Activated CD4-positive, alpha-beta T cell treated with anti-CD3 and anti-CD28 coated beads, Interleukin-2, amount 10 ng/mL, durations not matched to agents 7 days and 5 days (primary cell): ENCODE results near the gene EDEM1. TPM values are rescaled to one million over a fixed set of nuclear protein-coding genes. Genes with fewer than 3 reads are reported as not detected.

Source experiments
- CTCF ChIA-PET: fragments of 350-600 bp; sonication (Branson Sonifier 250); formaldehyde crosslinking; loops from one replicate; lab custom pipeline; 2021; ENCODE audit warnings: antibody characterized with exemption; lab: Charles Lee
- POLR2A ChIA-PET: fragments of 350-600 bp; sonication (Branson Sonifier 250); formaldehyde crosslinking; loops from one replicate; lab custom pipeline; 2021; ENCODE audit warnings: antibody characterized with exemption; lab: Charles Lee
- DNase-seq: peaks from one replicate; pipeline ENCODE4 v3.0.0-alpha.2; 2020
- H3K27ac Mint-ChIP-seq: one replicate; pipeline ENCODE4 v1.8.0; 2021; ENCODE audit warnings: mild to moderate bottlenecking, moderate library complexity, mixed read lengths
- H3K27me3 Mint-ChIP-seq: one replicate; pipeline ENCODE4 v1.8.0; 2021; ENCODE audit warnings: mixed read lengths
- H3K36me3 Mint-ChIP-seq: one replicate; pipeline ENCODE4 v1.8.0; 2021; ENCODE audit warnings: low read depth, mixed read lengths
- H3K4me1 Mint-ChIP-seq: one replicate; pipeline ENCODE4 v1.8.0; 2021; ENCODE audit warnings: mixed read lengths
- H3K4me3 Mint-ChIP-seq: one replicate; pipeline ENCODE4 v1.8.0; 2021; ENCODE audit warnings: mild to moderate bottlenecking, moderate library complexity, mixed read lengths
- H3K9me3 Mint-ChIP-seq: one replicate; pipeline ENCODE4 v1.8.0; 2021; ENCODE audit warnings: mixed read lengths
- total RNA-seq, 2 experiments: library from RNA; stranded (reverse); gene quantifications; one replicate each; pipeline ENCODE4 v1.2.3, GENCODE V29; 2021

Gene EDEM1
- total RNA-seq, 2 experiments from 2014 or later: 80.1 to 94.1 TPM

GRCh38 chr3:5213574-5213966, 26.1 kb downstream of the EDEM1 start:
- CTCF ChIA-PET: interaction anchor here (0.7 kb wide), 1 partner anchor 13 kb away, joined by 3 read pairs; no protein-coding TSS in a partner anchor
- POLR2A ChIA-PET: no interaction called here
- Mint-ChIP-seq H3K27me3 (no peaks in the 10 kb centered on the region), H3K4me1 (peaks cover 3% of the 10 kb centered on the region), H3K27ac (no peak overlapping the region), H3K4me3 (no peak overlapping the region), H3K36me3 (peaks cover 83% of the 10 kb centered on the region), H3K9me3 (no peaks in the 10 kb centered on the region)
- DNase-seq: no peak

DNA sequence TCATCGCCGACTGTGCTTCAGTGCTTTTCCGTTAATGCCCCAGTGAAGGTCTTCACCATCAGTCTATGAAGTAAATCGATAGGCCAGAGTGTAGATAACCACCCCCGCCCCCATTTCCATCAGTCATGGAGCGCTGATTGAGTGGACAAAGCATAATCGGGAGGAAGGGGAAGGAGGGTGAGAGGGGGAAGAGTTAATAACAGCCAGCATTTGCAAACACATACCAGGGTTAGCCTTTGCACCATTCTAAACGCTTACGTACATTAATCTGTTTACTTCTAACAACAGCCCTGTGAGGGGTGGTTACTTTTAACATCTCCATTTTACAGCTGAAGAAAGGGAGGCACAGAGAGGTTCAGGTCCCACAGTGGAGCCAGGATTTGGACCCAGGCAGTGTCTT, 26.8 kb downstream of the EDEM1 start:
- Mint-ChIP-seq H3K27me3 (no peaks in the 10 kb centered on the region), H3K27ac (peak overlapping the region; percentile 28), H3K4me3 (no peak overlapping the region), H3K4me1 (peaks cover 3% of the 10 kb centered on the region), H3K36me3 (peaks cover 76% of the 10 kb centered on the region), H3K9me3 (no peaks in the 10 kb centered on the region)
- ChIA-PET CTCF (interaction anchor here (1.0 kb wide), 1 partner anchor 18 kb away, joined by 3 read pairs; no protein-coding TSS in a partner anchor), POLR2A (no interaction called here)
- no peak for DNase-seq

GRCh38 chr3:5217824-5218595, 30.5 kb downstream of the EDEM1 start:
- peaks cover 49% of the 10 kb centered on the region for H3K36me3 Mint-ChIP-seq
- DNase-seq: no peak
- ChIA-PET POLR2A (no interaction called here), CTCF (interaction anchor here (1.2 to 1.3 kb wide), 2 partner anchors 9 to 15 kb away, joined by 3 read pairs; no protein-coding TSS in a partner anchor)
- H3K9me3 Mint-ChIP-seq: no peaks in the 10 kb centered on the region
- H3K4me1 Mint-ChIP-seq: no peaks in the 10 kb centered on the region
- no peak overlapping the region for H3K4me3 Mint-ChIP-seq
- no peaks in the 10 kb centered on the region for H3K27me3 Mint-ChIP-seq
- no peak overlapping the region for H3K27ac Mint-ChIP-seq

DNA sequence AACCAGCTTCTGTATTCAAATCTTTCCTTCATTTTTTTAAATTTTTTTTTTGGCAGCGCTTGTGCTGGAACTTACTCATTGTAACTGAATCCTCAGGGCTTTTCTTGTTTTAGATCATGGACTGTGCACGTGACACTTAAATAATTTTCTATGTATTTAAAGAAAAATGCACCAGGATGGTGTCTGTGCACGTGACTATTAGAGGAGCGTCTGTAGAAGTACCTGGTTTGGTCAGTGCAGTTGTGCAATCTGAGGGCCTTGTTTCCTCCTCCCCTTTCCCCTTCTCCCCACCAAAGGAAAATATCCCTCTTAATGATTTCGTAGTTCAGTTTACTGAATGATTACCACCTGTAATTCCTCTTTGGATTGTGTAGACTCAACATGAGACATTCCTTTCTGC, 31.3 kb downstream of the EDEM1 start:
- Mint-ChIP-seq H3K4me1 (no peaks in the 10 kb centered on the region), H3K9me3 (no peaks in the 10 kb centered on the region), H3K27me3 (no peaks in the 10 kb centered on the region), H3K36me3 (peaks cover 40% of the 10 kb centered on the region), H3K27ac (no peak overlapping the region), H3K4me3 (no peak overlapping the region)
- DNase-seq: no peak
- ChIA-PET POLR2A (no interaction called here), CTCF (interaction anchor here (1.2 to 1.3 kb wide), 2 partner anchors 10 to 16 kb away, joined by 3 read pairs; no protein-coding TSS in a partner anchor)

GRCh38 chr3:5219216-5219615, 31.7 kb downstream of the EDEM1 start:
- Mint-ChIP-seq H3K27me3 (no peaks in the 10 kb centered on the region), H3K4me1 (no peaks in the 10 kb centered on the region), H3K27ac (no peak overlapping the region), H3K4me3 (no peak overlapping the region), H3K9me3 (no peaks in the 10 kb centered on the region), H3K36me3 (peaks cover 36% of the 10 kb centered on the region)
- DNase-seq: no peak
- POLR2A ChIA-PET: no interaction called here
- CTCF ChIA-PET: interaction anchor here (1.3 kb wide), 1 partner anchor 10 kb away, joined by 3 read pairs; no protein-coding TSS in a partner anchor

- POLR2A ChIA-PET: no interaction called here
- CTCF ChIA-PET: interaction anchor here (0.7 kb wide), 1 partner anchor 10 kb away, joined by 3 read pairs; no protein-coding TSS in a partner anchor
- Mint-ChIP-seq H3K4me1 (no peaks in the 10 kb centered on the region), H3K36me3 (peaks cover 29% of the 10 kb centered on the region), H3K27ac (no peak overlapping the region), H3K4me3 (no peak overlapping the region), H3K27me3 (no peaks in the 10 kb centered on the region), H3K9me3 (no peaks in the 10 kb centered on the region)
- DNase-seq: no peak
Measured at GRCh38 chr3:5220193-5220592, 32.7 kb downstream of the EDEM1 start.

- no peak overlapping the region for H3K27ac Mint-ChIP-seq
- no peak overlapping the region for H3K4me3 Mint-ChIP-seq
Measured at GRCh38 chr3:5220667-5221431, 33.3 kb downstream of the EDEM1 start.

DNA sequence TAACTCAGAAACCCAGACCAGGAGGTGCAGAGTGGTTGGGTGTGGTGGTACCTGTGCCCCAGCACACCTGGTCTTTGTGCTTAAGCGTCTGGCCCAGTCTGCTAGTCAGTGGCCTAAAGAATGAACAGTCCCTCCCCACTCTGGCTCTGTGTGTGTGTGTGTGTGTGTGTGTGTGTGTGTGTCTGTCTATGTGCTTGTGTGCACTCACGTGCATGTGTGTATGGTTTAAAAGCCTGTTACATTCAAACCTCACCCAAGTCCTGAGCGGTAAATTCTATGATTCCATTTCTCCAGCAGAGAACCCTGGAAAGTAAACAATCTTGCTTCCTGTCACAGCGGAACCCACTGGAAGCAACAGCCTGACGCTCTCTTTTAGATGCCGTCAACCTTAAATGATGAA, 34.2 kb downstream of the EDEM1 start:
- no peak for DNase-seq
- CTCF ChIA-PET: no interaction called here
- Mint-ChIP-seq H3K4me1 (peaks cover 1% of the 10 kb centered on the region), H3K27ac (no peak overlapping the region), H3K9me3 (no peaks in the 10 kb centered on the region), H3K4me3 (no peak overlapping the region), H3K36me3 (peaks cover 18% of the 10 kb centered on the region), H3K27me3 (no peaks in the 10 kb centered on the region)
- POLR2A ChIA-PET: no interaction called here

More at GRCh38 chr3:5220667-5221431, 33.3 kb downstream of the EDEM1 start:
- H3K9me3 Mint-ChIP-seq: no peaks in the 10 kb centered on the region
- no peaks in the 10 kb centered on the region for H3K4me1 Mint-ChIP-seq
- ChIA-PET CTCF (interaction anchor here (0.7 kb wide), 1 partner anchor 9 kb away, joined by 3 read pairs; no protein-coding TSS in a partner anchor), POLR2A (no interaction called here)
- peaks cover 23% of the 10 kb centered on the region for H3K36me3 Mint-ChIP-seq
- no peak for DNase-seq
- H3K27me3 Mint-ChIP-seq: no peaks in the 10 kb centered on the region

DNA sequence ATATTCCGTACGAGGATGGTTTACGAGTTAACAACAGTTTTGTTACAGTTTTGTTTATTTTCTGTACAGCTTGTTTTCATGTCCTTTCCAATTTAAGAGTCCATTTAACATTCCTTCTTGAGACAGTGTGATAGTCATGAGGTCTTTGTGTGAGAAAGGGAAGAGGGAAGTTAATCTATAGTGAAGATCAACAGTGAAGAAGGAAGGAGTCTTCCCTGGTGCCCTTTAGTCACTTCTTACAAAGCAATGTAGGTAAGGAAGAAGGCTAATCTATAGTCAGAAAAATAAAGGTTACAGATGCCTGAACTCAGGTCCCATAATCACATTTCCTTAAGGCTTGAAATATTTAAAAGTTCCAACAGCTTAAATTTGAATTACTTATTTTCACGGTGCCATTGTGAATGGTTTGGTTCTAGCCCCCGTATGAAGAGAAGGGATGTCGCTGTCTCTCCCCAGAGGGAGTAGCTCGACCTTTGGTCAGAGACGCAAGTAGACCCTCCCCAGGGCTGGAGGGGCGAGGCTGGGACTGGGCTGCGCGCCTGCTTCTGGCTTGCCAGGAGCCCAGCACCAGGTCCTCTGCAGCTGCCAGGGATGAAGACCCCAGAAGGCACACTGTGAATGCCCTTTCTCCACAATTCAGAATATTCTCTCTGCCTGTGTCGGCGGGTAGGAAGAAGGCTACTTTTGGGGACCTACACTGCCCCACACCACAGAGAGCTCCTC, 34.9 kb downstream of the EDEM1 start:
- H3K9me3 Mint-ChIP-seq: no peaks in the 10 kb centered on the region
- no peaks in the 10 kb centered on the region for H3K27me3 Mint-ChIP-seq
- no peak overlapping the region for H3K4me3 Mint-ChIP-seq
- H3K36me3 Mint-ChIP-seq: peaks cover 12% of the 10 kb centered on the region
- no peak for DNase-seq
- H3K4me1 Mint-ChIP-seq: peaks cover 3% of the 10 kb centered on the region
- ChIA-PET POLR2A (no interaction called here), CTCF (interaction anchor here (0.6 kb wide), 2 partner anchors 190 to 812 kb away, joined by 3 read pairs; no protein-coding TSS in a partner anchor)
- no peak overlapping the region for H3K27ac Mint-ChIP-seq

DNA sequence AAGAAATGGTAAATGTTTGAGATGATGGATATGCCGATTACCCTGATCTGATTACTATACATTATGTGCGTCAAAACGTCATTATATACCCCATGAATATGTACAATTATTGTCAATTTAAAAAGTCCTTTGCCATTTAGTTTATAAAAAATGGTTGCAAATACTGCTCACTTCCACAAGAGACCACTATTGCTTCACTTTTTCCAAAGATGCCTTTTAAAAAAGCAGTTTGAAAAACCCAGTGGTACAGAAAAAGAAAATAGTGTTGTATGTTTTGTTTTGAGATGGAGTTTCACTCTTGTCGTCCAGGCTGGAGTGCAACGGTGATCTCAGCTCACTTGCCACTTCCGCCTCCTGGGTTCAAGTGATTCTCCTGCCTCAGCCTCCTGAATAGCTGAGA, 39.3 kb downstream of the EDEM1 start:
- ChIA-PET POLR2A (no interaction called here), CTCF (interaction anchor here (0.6 to 1.3 kb wide), 3 partner anchors 11 to 30 kb away, joined by 3 to 4 read pairs (median 3); no protein-coding TSS in a partner anchor)
- no peak overlapping the region for H3K27ac Mint-ChIP-seq
- H3K36me3 Mint-ChIP-seq: no peaks in the 10 kb centered on the region
- peaks cover 4% of the 10 kb centered on the region for H3K27me3 Mint-ChIP-seq
- no peak for DNase-seq
- peaks cover 3% of the 10 kb centered on the region for H3K4me1 Mint-ChIP-seq
- H3K9me3 Mint-ChIP-seq: no peaks in the 10 kb centered on the region
- no peak overlapping the region for H3K4me3 Mint-ChIP-seq

GRCh38 chr3:5227812-5228211, 40.3 kb downstream of the EDEM1 start:
- peaks cover 4% of the 10 kb centered on the region for H3K27me3 Mint-ChIP-seq
- H3K27ac Mint-ChIP-seq: no peak overlapping the region
- H3K4me1 Mint-ChIP-seq: peaks cover 3% of the 10 kb centered on the region
- H3K9me3 Mint-ChIP-seq: no peaks in the 10 kb centered on the region
- no peaks in the 10 kb centered on the region for H3K36me3 Mint-ChIP-seq
- H3K4me3 Mint-ChIP-seq: no peak overlapping the region
- ChIA-PET CTCF (interaction anchor here (1.2 kb wide), 1 partner anchor 12 kb away, joined by 3 read pairs; no protein-coding TSS in a partner anchor), POLR2A (no interaction called here)
- DNase-seq: no peak

DNA sequence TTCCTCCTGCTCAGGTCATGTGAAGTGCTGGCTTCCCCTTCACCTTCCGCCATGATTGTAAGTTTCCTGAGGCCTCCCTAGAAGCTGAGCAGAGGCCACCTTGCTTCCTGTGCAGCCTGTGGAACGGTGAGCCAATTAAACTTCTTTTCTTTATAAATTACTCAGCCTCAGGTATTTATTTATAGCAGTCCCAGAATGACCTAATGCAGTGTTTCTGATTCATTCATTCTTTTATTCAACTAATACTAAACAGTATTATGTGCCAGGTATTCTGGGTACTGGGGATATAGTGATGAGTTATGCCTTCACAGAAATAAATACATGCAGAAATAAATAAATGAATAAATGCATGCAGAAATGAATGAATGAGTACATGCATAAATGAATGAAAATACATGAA, 41.9 kb downstream of the EDEM1 start:
- Mint-ChIP-seq H3K27ac (no peak overlapping the region), H3K36me3 (no peaks in the 10 kb centered on the region), H3K4me3 (no peak overlapping the region), H3K4me1 (peaks cover 3% of the 10 kb centered on the region), H3K9me3 (no peaks in the 10 kb centered on the region), H3K27me3 (peaks cover 4% of the 10 kb centered on the region)
- POLR2A ChIA-PET: no interaction called here
- CTCF ChIA-PET: interaction anchor here (0.6 kb wide), 1 partner anchor 9 kb away, joined by 3 read pairs; no protein-coding TSS in a partner anchor
- no peak for DNase-seq
